Ishikawa (cell line): ENCODE data around the gene AAR2.

Experiments used
- CEBPB ChIP-seq: IDR thresholded peaks from 2 replicates; pipeline ENCODE4 v1.6.1; 2012
- CREB1 ChIP-seq: IDR thresholded peaks from 2 replicates; pipeline ENCODE4 v1.6.1; 2012; ENCODE audit warnings: low read depth
- EGR1 ChIP-seq: IDR thresholded peaks from 2 replicates; pipeline ENCODE4 v1.6.1; 2012
- EP300 ChIP-seq: IDR thresholded peaks from 2 replicates; pipeline ENCODE4 v1.6.1; 2012; ENCODE audit warnings: borderline replicate concordance
- FOXM1 ChIP-seq: IDR thresholded peaks from 2 replicates; pipeline ENCODE4 v1.6.1; 2012; ENCODE audit warnings: low read depth, borderline replicate concordance
- NFIC ChIP-seq: IDR thresholded peaks from 2 replicates; pipeline ENCODE4 v1.6.1; 2012
- RAD21 ChIP-seq: IDR thresholded peaks from 2 replicates; pipeline ENCODE4 v1.6.1; 2012; ENCODE audit warnings: low read depth
- TAF1 ChIP-seq: IDR thresholded peaks from 2 replicates; pipeline ENCODE4 v1.6.1; 2012; ENCODE audit warnings: low read depth, mild to moderate bottlenecking
- TCF12 ChIP-seq: IDR thresholded peaks from 2 replicates; pipeline ENCODE4 v1.6.1; 2012; ENCODE audit warnings: low read depth
- TEAD4 ChIP-seq: IDR thresholded peaks from 2 replicates; pipeline ENCODE4 v1.6.1; 2012
- YY1 ChIP-seq: IDR thresholded peaks from 2 replicates; pipeline ENCODE4 v1.6.1; 2012; ENCODE audit warnings: low read depth
- ZBTB7A ChIP-seq: IDR thresholded peaks from 2 replicates; pipeline ENCODE4 v1.6.1; 2012; ENCODE audit warnings: low read depth
- TF ChIP-seq, protein P1 (sequence below): IDR thresholded peaks from 2 replicates; pipeline ENCODE4 v1.6.1; 2012
- TF ChIP-seq, protein P2 (sequence below): IDR thresholded peaks from 2 replicates; pipeline ENCODE4 v1.6.1; 2012; ENCODE audit warnings: low read depth, mild to moderate bottlenecking
- TF ChIP-seq, protein P3 (sequence below): IDR thresholded peaks from 2 replicates; pipeline ENCODE4 v1.6.1; 2012

The AAR2 gene, protein sequence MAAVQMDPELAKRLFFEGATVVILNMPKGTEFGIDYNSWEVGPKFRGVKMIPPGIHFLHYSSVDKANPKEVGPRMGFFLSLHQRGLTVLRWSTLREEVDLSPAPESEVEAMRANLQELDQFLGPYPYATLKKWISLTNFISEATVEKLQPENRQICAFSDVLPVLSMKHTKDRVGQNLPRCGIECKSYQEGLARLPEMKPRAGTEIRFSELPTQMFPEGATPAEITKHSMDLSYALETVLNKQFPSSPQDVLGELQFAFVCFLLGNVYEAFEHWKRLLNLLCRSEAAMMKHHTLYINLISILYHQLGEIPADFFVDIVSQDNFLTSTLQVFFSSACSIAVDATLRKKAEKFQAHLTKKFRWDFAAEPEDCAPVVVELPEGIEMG

DNA sequence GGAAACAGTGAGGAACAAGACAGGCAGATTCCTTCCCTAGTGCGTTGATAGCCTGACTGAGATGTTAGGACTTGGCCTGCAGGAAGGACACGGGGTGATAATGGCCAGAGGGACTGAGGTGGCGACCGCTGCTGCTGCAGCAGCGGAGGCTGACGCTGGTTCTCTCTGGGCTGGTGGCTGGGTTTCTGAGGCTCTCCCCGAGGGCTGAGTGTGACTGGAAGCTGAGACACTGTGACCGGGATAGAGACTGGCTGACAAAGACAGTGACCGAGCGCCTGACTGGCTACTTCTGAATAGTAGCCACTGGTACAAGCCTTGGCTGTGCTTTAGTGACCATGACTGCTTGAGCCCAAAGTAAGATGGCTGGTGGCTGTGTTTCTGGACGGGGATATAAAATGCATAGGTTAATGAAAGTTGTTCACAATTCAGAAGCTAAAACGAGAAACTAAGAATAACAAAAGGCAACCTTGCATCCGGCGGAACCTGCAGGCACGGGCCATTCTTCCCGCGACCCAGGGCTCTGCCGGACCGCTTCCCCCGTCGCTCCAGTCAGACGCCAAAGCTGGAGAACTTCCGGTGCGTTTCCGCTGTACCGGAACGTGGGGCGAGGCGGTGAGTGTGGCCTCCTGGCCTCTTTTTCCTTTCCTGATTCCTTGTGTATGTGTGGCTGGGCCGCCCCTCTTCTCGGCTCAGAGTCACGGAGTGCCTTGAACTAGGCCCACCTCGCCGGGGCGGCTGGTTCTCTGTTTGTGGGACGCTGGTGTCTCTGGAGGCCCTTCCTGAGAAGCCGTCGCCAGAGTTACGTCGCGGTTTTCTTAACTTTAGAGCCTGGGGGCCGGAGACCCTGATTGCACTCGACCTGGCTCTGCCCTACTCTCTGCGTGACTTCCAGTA, at the start of gene AAR2:
TSS of gene AAR2 (plus strand) at position 587 of the 894 bp plus-strand sequence. CDS start 3,391 bp downstream, outside the sequence.
- TF ChIP-seq, protein P1, sequence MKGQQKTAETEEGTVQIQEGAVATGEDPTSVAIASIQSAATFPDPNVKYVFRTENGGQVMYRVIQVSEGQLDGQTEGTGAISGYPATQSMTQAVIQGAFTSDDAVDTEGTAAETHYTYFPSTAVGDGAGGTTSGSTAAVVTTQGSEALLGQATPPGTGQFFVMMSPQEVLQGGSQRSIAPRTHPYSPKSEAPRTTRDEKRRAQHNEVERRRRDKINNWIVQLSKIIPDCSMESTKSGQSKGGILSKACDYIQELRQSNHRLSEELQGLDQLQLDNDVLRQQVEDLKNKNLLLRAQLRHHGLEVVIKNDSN: peak; percentile 75
- TF ChIP-seq, protein P2, sequence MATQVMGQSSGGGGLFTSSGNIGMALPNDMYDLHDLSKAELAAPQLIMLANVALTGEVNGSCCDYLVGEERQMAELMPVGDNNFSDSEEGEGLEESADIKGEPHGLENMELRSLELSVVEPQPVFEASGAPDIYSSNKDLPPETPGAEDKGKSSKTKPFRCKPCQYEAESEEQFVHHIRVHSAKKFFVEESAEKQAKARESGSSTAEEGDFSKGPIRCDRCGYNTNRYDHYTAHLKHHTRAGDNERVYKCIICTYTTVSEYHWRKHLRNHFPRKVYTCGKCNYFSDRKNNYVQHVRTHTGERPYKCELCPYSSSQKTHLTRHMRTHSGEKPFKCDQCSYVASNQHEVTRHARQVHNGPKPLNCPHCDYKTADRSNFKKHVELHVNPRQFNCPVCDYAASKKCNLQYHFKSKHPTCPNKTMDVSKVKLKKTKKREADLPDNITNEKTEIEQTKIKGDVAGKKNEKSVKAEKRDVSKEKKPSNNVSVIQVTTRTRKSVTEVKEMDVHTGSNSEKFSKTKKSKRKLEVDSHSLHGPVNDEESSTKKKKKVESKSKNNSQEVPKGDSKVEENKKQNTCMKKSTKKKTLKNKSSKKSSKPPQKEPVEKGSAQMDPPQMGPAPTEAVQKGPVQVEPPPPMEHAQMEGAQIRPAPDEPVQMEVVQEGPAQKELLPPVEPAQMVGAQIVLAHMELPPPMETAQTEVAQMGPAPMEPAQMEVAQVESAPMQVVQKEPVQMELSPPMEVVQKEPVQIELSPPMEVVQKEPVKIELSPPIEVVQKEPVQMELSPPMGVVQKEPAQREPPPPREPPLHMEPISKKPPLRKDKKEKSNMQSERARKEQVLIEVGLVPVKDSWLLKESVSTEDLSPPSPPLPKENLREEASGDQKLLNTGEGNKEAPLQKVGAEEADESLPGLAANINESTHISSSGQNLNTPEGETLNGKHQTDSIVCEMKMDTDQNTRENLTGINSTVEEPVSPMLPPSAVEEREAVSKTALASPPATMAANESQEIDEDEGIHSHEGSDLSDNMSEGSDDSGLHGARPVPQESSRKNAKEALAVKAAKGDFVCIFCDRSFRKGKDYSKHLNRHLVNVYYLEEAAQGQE: no peak
- peak; percentile 96 for TF ChIP-seq TAF1
- TF ChIP-seq YY1: peak; percentile 82
- 0 out of 2 replicates have a peak, but pooled peaks have one; percentile 27 for TF ChIP-seq CREB1
- peak; percentile 53; the same call in 1 of the 2 replicates for TF ChIP-seq EGR1
- TF ChIP-seq ZBTB7A: no peak
- peak; percentile 78 for TF ChIP-seq TCF12
- 0 out of 2 replicates have a peak, but pooled peaks have one; percentile 28 for TF ChIP-seq EP300
- TF ChIP-seq, protein P3, sequence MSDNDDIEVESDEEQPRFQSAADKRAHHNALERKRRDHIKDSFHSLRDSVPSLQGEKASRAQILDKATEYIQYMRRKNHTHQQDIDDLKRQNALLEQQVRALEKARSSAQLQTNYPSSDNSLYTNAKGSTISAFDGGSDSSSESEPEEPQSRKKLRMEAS: peak; percentile 91

DNA sequence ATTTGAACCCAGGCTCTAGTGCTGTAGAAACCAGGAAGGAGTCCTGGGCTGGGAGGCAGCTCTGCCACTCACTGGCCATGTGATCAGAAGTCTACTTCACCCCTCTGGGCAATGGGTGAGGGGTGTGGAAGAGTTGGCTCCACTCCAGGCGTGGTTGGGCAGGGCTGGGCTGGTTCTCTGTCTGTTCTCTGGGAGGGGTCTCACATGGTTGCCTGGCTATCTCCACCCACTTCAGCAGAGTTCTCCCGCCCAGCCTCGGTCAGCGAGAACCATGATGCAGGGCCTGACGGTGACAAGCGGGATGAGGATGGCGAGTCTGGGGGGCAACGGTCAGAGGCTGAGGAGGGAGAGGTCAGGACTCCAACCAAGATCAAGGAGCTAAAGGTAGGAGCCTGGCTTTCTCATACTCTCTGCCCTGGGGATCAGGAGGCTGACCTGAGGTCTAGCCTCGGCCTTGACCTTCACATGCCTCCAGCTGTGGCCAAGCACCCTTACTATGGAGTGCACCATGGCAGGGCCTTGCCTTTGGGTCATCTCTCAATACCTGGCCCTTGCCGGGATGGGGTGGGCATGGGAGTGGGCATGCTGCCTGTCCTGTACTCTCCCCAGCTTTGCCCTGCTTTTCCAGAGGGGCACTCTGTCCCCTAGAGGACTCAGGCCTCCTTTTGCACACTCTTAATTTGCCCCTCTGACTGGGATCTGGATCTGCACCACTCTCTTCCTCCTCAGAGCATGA, 42.1 kb upstream of the AAR2 start:
- TF ChIP-seq EGR1 (no peak), TCF12 (no peak), ZBTB7A (no peak), NFIC (no peak), TAF1 (no peak), TEAD4 (no peak)
- TF ChIP-seq, protein P3: no peak

DNA sequence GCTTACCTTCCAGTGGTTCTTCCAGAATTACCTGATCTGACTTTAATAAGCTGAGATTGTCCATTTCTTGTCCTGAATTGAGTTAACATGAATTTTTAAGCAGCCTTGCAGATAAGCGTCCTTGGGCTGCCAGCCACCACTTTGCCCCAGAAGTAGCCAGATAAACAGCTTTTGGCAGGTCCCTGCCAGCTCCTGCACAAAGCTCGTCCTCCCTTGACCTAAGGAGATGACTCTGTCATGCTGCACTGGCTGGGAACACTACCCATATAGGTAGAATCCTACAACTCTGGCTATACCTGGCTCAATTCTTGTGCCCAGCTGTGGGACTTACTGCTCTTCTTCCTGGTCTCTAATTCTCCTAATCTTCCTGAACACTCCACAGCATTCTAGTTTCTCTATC, 39.6 kb upstream of the AAR2 start:
- no peak for TF ChIP-seq EGR1
- TF ChIP-seq RAD21: no peak
- no peak for TF ChIP-seq CEBPB
- TF ChIP-seq, protein P1: no peak
- no peak for TF ChIP-seq EP300
- TF ChIP-seq, protein P2: no peak
- TF ChIP-seq, protein P3: no peak
- no peak for TF ChIP-seq TEAD4
- TF ChIP-seq FOXM1: no peak
- no peak for TF ChIP-seq TCF12

DNA sequence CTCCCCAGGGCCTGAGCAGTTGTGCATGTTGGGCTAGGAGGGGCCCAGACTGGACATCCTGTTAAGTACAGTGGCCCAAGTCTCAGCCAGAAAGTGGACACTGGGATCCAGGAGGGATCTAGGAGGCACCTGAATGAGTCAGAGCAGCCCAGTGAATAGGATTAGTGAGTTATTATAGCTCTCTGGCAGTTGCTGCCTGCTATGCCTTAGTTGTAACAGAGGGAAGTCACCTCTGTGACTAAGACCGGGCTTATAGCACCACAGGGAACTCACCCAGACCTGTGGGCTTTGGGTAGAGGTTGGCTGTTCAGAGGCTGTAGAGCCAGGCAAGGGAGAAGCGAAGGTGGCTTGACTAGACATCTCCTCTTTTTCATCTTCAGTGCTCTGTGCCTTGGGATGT, 39.0 kb upstream of the AAR2 start:
- no peak for TF ChIP-seq RAD21
- TF ChIP-seq, protein P3: no peak
- no peak for TF ChIP-seq FOXM1
- no peak for TF ChIP-seq NFIC
- no peak for TF ChIP-seq ZBTB7A
- no peak for TF ChIP-seq TEAD4
- no peak for TF ChIP-seq EP300
- no peak for TF ChIP-seq TAF1
- no peak for TF ChIP-seq TCF12
- TF ChIP-seq, protein P1: no peak
